Measurements from ENCODE around the gene ABCC1. TPM values are rescaled to one million over a fixed set of nuclear protein-coding genes. Genes with fewer than 3 reads are reported as not detected.
"Not testable (repeated sequence)": the region's sequence is repeated elsewhere in the genome, so short reads cannot be mapped to it uniquely, and the experiment has no call there.

ABCC1 gene
- total RNA-seq, 1 donor from 2014 or later, result 17.0 TPM

DNA sequence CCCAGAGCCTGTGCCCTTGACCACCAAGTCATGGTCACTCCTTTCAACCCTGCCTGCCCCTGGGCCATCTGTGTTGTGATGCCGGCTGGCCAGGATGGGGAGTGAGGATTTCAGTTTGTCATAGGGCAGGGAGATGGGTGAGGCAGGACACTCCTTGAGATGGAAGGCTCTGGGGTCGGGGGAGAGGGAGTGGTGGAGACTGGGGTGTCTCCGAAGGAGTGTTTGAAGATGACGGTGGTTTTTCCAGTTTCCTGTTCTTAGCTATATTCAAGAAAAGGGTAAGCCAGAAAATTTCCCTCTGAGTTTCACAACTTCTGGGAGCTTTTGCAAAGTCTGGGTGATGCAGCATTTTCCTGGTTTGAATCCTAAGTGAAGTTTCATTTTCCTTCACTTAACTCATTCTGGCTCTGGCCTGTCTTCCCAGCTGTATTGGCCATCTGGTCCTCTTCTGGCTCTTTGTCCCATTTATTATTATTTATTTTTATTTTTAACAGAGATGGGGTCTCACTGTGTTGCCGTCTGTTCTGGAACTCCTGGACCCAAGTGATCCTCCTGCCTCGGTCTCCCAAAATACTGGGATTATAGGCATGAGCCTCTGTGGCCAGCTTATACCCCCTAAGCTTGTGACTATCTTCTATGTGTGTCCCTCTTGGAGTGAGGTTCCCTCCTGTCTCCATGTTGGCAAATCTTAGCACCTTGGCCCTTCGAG lies 27.7 kb downstream of the ABCC1 start:
- Histone ChIP-seq H3K36me3 (peaks cover 5% of the 10 kb centered on the region), H3K27ac (replicated peaks) (peak overlapping the region; percentile 80), H3K27me3 (ENCODE audit: low read depth) (no peaks in the 10 kb centered on the region), H3K4me3 (no peak overlapping the region), H3K4me1 (peaks cover 59% of the 10 kb centered on the region), H3K9me3 (replicated peaks) (peaks cover 31% of the 10 kb centered on the region)
- intact Hi-C loops (cut with micrococcal nuclease), result no loop called here
- TF ChIP-seq, protein P1, sequence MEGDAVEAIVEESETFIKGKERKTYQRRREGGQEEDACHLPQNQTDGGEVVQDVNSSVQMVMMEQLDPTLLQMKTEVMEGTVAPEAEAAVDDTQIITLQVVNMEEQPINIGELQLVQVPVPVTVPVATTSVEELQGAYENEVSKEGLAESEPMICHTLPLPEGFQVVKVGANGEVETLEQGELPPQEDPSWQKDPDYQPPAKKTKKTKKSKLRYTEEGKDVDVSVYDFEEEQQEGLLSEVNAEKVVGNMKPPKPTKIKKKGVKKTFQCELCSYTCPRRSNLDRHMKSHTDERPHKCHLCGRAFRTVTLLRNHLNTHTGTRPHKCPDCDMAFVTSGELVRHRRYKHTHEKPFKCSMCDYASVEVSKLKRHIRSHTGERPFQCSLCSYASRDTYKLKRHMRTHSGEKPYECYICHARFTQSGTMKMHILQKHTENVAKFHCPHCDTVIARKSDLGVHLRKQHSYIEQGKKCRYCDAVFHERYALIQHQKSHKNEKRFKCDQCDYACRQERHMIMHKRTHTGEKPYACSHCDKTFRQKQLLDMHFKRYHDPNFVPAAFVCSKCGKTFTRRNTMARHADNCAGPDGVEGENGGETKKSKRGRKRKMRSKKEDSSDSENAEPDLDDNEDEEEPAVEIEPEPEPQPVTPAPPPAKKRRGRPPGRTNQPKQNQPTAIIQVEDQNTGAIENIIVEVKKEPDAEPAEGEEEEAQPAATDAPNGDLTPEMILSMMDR (IDR thresholded peaks at IDR 0.05; ENCODE audit: borderline replicate concordance), result no peak
- no peak for DNase-seq

DNA sequence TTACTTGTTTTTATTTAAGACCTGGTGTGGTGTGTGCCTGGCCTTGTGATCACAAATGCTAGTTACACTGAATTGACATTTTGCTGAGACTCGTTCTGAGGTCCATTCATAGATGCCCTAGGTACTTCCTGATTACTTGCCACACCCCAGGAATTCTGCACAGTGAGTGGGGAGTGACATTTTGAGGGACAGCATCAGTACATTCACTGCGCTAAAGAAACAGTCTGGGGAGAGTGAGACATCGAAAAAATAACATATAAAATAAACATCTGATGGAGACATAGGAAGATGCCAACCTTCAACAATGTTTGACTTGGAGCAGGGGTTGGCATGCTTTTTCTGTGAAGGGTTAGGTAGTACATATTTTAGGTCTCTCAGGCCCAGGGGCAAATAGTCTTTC lies 30.4 kb downstream of the ABCC1 start:
- TF ChIP-seq, protein P1 (IDR thresholded peaks at IDR 0.05; ENCODE audit: borderline replicate concordance), result no peak
- Histone ChIP-seq H3K27ac (replicated peaks) (no peak overlapping the region), H3K4me1 (peaks cover 58% of the 10 kb centered on the region), H3K9me3 (replicated peaks) (peaks cover 27% of the 10 kb centered on the region), H3K4me3 (no peak overlapping the region), H3K36me3 (no peaks in the 10 kb centered on the region), H3K27me3 (ENCODE audit: low read depth) (no peaks in the 10 kb centered on the region)
- intact Hi-C loops (cut with micrococcal nuclease), result no loop called here
- DNase-seq, result no peak

DNA sequence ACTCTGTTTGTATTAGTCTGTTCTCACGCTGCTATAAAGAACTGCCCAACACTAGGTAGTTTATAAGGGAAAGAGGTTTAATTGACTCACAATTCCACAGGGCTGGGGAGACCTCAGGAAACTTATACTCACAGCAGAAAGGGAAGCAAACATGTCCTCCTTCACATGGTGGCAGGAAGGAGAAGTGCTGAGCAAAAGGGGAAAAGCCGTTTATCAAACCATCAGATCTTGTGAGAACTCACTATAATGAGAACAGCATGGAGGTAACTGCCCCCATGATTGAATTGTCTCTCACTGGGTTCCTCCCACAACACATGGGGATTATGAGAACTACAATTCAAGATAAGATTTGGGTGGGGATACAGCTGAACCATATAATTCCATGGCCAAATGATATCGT lies 30.9 kb downstream of the ABCC1 start:
- TF ChIP-seq, protein P1 (IDR thresholded peaks at IDR 0.05; ENCODE audit: borderline replicate concordance), result no peak
- H3K27ac ChIP-seq (replicated peaks), result peak overlapping the region; percentile 11
- no peak for DNase-seq
- intact Hi-C loops (cut with micrococcal nuclease), result no loop called here
- H3K36me3 ChIP-seq, result no peaks in the 10 kb centered on the region
- peaks cover 27% of the 10 kb centered on the region for H3K9me3 ChIP-seq (replicated peaks)
- no peak overlapping the region for H3K4me3 ChIP-seq
- peaks cover 58% of the 10 kb centered on the region for H3K4me1 ChIP-seq
- no peaks in the 10 kb centered on the region for H3K27me3 ChIP-seq (ENCODE audit: low read depth)

DNA sequence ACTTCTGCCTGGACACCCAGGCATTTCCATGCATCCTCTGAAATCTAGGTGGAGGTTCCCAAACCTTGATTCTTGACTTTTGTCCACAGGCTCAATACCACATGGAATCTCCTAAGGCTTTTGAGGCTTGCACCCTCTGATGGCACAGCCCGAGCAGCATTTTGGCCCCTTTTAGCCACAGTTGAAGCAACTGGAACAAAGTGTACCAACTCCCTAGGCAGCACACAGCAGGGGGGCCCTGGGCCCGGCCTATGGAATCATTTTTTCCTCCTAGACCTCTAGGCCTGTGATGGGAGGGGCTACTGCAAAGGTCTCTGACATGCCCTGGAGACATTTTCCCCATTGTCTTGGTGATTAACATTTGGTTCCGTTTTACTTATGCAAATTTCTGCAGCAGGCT lies 32.0 kb downstream of the ABCC1 start:
- peaks cover 51% of the 10 kb centered on the region for H3K4me1 ChIP-seq
- no peaks in the 10 kb centered on the region for H3K36me3 ChIP-seq
- no peak for DNase-seq
- intact Hi-C loops (cut with micrococcal nuclease), result no loop called here
- no peak overlapping the region for H3K27ac ChIP-seq (replicated peaks)
- peaks cover 27% of the 10 kb centered on the region for H3K9me3 ChIP-seq (replicated peaks)
- no peaks in the 10 kb centered on the region for H3K27me3 ChIP-seq (ENCODE audit: low read depth)
- TF ChIP-seq, protein P1 (IDR thresholded peaks at IDR 0.05; ENCODE audit: borderline replicate concordance), result no peak
- H3K4me3 ChIP-seq, result no peak overlapping the region

DNA sequence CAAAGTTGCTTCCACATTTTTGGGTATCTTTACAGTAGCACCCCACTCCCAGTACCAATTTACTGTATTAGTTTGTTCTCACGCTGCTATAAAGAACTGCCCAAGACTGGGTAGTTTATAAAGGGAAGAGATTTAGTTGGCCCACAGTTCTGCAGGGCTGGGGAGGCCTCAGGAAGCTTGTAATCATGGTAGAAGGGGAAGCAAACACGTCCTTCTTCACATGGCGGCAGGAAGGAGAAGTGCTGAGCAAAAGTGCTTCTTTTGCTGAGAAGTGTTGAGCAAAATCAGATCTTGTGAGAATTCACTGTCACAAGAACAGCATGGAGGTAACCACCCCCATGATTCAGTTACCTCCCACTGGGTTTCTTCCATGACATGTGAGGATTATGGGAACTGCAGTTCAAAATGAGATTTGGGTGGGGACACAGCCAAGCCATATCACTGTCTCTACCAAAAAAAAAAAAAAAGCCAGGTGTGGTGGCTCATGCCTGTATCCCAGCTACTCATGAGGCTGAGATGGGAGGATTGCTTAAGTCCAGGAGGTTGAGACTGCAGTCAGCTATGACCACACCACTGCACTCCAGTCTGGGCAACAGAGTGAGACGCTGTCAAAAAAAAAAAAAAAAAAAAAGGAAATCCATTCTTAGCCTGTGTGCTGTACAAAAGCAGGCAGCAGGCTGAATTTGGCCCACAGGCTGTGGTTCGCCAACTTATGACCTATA lies 32.9 kb downstream of the ABCC1 start:
- H3K4me3 ChIP-seq; intact Hi-C loops (cut with micrococcal nuclease); H3K36me3 ChIP-seq; DNase-seq; H3K27ac ChIP-seq (replicated peaks); H3K27me3 ChIP-seq (ENCODE audit: low read depth): not testable (repeated sequence)
- Histone ChIP-seq H3K9me3 (replicated peaks) (peaks cover 27% of the 10 kb centered on the region), H3K4me1 (peaks cover 45% of the 10 kb centered on the region)

DNA sequence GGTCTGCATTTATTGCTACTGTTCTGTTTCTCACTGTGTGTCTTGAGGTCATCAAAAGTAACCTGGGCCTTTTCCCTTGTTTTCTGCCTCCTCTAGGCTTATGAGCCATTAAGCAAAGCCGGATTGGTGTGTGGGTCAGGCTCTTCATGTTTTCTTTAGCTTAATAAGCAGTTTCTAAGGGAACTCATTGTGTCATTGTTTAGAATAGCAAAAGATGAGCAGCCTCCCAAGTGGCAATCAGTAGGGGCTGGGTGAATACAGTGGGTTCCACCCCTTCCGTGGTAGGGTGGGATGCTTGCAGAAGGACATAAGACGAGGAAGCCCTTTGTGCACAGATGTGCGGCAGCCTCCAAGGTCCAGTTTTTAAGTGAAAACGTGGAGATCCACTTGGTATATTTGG lies 34.5 kb downstream of the ABCC1 start:
- peak overlapping the region; percentile 57 for H3K27ac ChIP-seq (replicated peaks)
- peaks cover 22% of the 10 kb centered on the region for H3K9me3 ChIP-seq (replicated peaks)
- DNase-seq, result peak; percentile 33
- H3K36me3 ChIP-seq, result no peaks in the 10 kb centered on the region
- peaks cover 55% of the 10 kb centered on the region for H3K4me1 ChIP-seq
- intact Hi-C loops (cut with micrococcal nuclease), result no loop called here
- H3K4me3 ChIP-seq, result no peak overlapping the region
- H3K27me3 ChIP-seq (ENCODE audit: low read depth), result no peaks in the 10 kb centered on the region
- TF ChIP-seq, protein P1 (IDR thresholded peaks at IDR 0.05; ENCODE audit: borderline replicate concordance), result no peak

Measured in left ventricle myocardium inferior (tissue), 1 donor.